HepG2 (cell line): ENCODE data around the gene TMEM150C. TPM values are rescaled to one million over a fixed set of nuclear protein-coding genes. Genes with fewer than 3 reads are reported as not detected.

Experiments used
- ATAC-seq: fragments of 200-7000 bp; cut with Tn5 transposase; 3 replicates; pipeline ENCODE4 v1.9.1; 2020; ENCODE audit warnings: mild to moderate bottlenecking, moderate library complexity
- BruUV-seq: library from RNA; stranded (reverse); fragments of 400-500 nt; replicated peaks from 2 replicates; lab custom pipeline; 2021; lab: Mats Ljungman, UMichigan
- CTCF ChIA-PET: fragments of 300-600 bp; formaldehyde crosslinking; extraction: SDS; loops from one replicate; lab custom pipeline; 2021; ENCODE audit warnings: low total read pairs, inconsistent platforms, low intra/inter-chr PET ratio; lab: Yijun Ruan, JAX
- POLR2A ChIA-PET: fragments of 350-600 bp; sonication (Branson Sonifier 250); formaldehyde crosslinking; loops from one replicate; lab custom pipeline; 2020; ENCODE audit warnings: antibody characterized with exemption, inconsistent platforms; lab: Yijun Ruan, JAX
- DNase-seq: peaks from one replicate; pipeline ENCODE4 v3.0.0-alpha.2; 2015; ENCODE audit warnings: low spot score
- FAIRE-seq: peaks from 3 replicates; lab custom pipeline; 2011; peaks lifted over from hg19 to GRCh38; lab: Jason Lieb, UNC
- H2AFZ ChIP-seq: one replicate; pipeline ENCODE4 v1.6.1; 2011; ENCODE audit warnings: low read length, inconsistent platforms
- H3K27ac ChIP-seq: fragments of 300-600 bp; 3 replicates; pipeline ENCODE4 v1.8.0; 2011; ENCODE audit warnings: mixed run types, mild to moderate bottlenecking, mixed read lengths, low read length, inconsistent platforms; ENCODE audit not compliant: insufficient read depth; ENCODE audit errors: extremely low read length
- H3K27me3 ChIP-seq, 2 experiments: fragments of 200-600 bp in 1 of 2; 2 replicates in 1 of 2; 3 replicates in 1 of 2; pipeline versions ENCODE4 v1.6.0 to v1.8.0; 2011; ENCODE audit warnings: low read length in 2 of 2, mild to moderate bottlenecking in 2 of 2, moderate library complexity in 2 of 2, inconsistent platforms in 1 of 2; ENCODE audit not compliant: insufficient read depth in 2 of 2, control insufficient read depth in 1 of 2
- H3K36me3 ChIP-seq, 2 experiments: fragments of 200-600 bp in 1 of 2; replicated peaks in 1 of 2; 2 replicates in 1 of 2; 3 replicates in 1 of 2; pipeline versions ENCODE4 v1.5.1 to v1.8.0; 2011; ENCODE audit warnings: low read length in 2 of 2, inconsistent platforms in 1 of 2; ENCODE audit not compliant: insufficient read depth in 2 of 2, control insufficient read depth in 1 of 2
- H3K4me1 ChIP-seq: 2 replicates; pipeline ENCODE4 v1.5.1; 2012; ENCODE audit warnings: low read length, inconsistent platforms; ENCODE audit not compliant: insufficient read depth
- H3K4me2 ChIP-seq: 2 replicates; pipeline ENCODE4 v1.6.0; 2011; ENCODE audit warnings: low read depth, low read length, inconsistent platforms
- H3K4me3 ChIP-seq, 3 experiments: fragments of 200-600 bp in 1 of 3; sonication (generic), shearing (Covaris generic) in 1 of 3; replicated peaks in 1 of 3; 2 replicates each; pipeline ENCODE4 v1.5.1; 2011 to 2016; ENCODE audit warnings: low read length in 3 of 3, inconsistent platforms in 2 of 3, low read depth in 2 of 3, mild to moderate bottlenecking in 2 of 3, control low read depth in 1 of 3, mixed read lengths in 1 of 3; ENCODE audit not compliant: insufficient read depth in 1 of 3
- H3K79me2 ChIP-seq: one replicate; pipeline ENCODE4 v1.6.1; 2011; ENCODE audit warnings: low read length, inconsistent platforms; ENCODE audit not compliant: insufficient read depth
- H3K9ac ChIP-seq: 2 replicates; pipeline ENCODE4 v1.6.0; 2011; ENCODE audit warnings: mild to moderate bottlenecking, low read depth, low read length, inconsistent platforms; ENCODE audit not compliant: insufficient read depth
- H3K9me3 ChIP-seq: 2 replicates; pipeline ENCODE4 v1.5.1; 2012; ENCODE audit warnings: mild to moderate bottlenecking, low read length
- H4K20me1 ChIP-seq: 2 replicates; pipeline ENCODE4 v1.6.0; 2011; ENCODE audit warnings: inconsistent platforms, mild to moderate bottlenecking, low read length, moderate library complexity; ENCODE audit not compliant: insufficient read depth
- ARID3A ChIP-seq: IDR thresholded peaks from 2 replicates; pipeline ENCODE4 v1.6.1; 2012; ENCODE audit warnings: low read depth, low read length, improper control_type of control experiment
- CEBPB ChIP-seq: IDR thresholded peaks from 2 replicates; pipeline ENCODE4 v1.6.1; 2011; ENCODE audit warnings: low read depth, low read length, improper control_type of control experiment, borderline replicate concordance
- FOXA1 ChIP-seq, 2 experiments: fragments of 450-650 bp in 1 of 2; sonication (generic) in 1 of 2; formaldehyde crosslinking in 1 of 2; IDR thresholded peaks; 2 replicates each; pipeline versions ENCODE4 v1.4.0 to v1.6.1; 2016 to 2020; ENCODE audit warnings: missing genetic modification reagents in 1 of 2
- FOXA3 ChIP-seq: IDR thresholded peaks from 2 replicates; pipeline ENCODE4 v1.6.1; 2016; ENCODE audit warnings: missing genetic modification reagents, missing compliant biosample characterization
- GATAD2A ChIP-seq: IDR thresholded peaks from 2 replicates; pipeline ENCODE4 v1.6.1; 2016
- IRF9 ChIP-seq: sonication (generic); formaldehyde crosslinking; IDR thresholded peaks from 2 replicates; pipeline ENCODE4 v1.8.0; 2022; ENCODE audit warnings: missing genetic modification reagents, mild to moderate bottlenecking, borderline replicate concordance
- PITX1 ChIP-seq: sonication (generic); formaldehyde crosslinking; IDR thresholded peaks from 2 replicates; pipeline ENCODE4 v1.5.1; 2020; ENCODE audit warnings: mild to moderate bottlenecking, missing genetic modification reagents
- SOX5 ChIP-seq: IDR thresholded peaks from 2 replicates; pipeline ENCODE4 v1.6.1; 2016; ENCODE audit warnings: borderline replicate concordance
- THYN1 ChIP-seq: sonication (generic); formaldehyde crosslinking; IDR thresholded peaks from 2 replicates; pipeline ENCODE4 v1.8.1; 2023; ENCODE audit warnings: low read depth, mild to moderate bottlenecking, moderate library complexity, missing genetic modification reagents, borderline replicate concordance
- WGBS: methylation state at CpG from one replicate; pipeline ENCODE4 v1.1.6; 2017; ENCODE audit warnings: low lambda C conversion rate; 5-methylcytosine and 5-hydroxymethylcytosine counted together
- in situ Hi-C: cut with HindIII; loops from 2 replicates; pipeline ENCODE4 v1.10.0; 2017; ENCODE audit warnings: low pct_unique_long_range_greater_than_20kb; ENCODE audit not compliant: extremely low pct_ligation_motif_present
- intact Hi-C: fragments of 100-400 bp; cut with micrococcal nuclease; formaldehyde crosslinking; loops from one replicate; pipeline ENCODE4 v1.10.0; 2022; ENCODE audit not compliant: unreplicated experiment
- polyA plus RNA-seq, 8 experiments: library from polyadenylated mRNA; depleted of rRNA in 3 of 8; stranded (reverse) in 7 of 8; unstranded in 1 of 8; fragments of >200 nt; fragmentation: Illumina TruSeq in 4 of 8; extraction: Trizol in 4 of 8; gene quantifications; 2 replicates each; pipeline versions ENCODE4 v1.2.1 to v1.2.3, GENCODE V29; 2011 to 2016; ENCODE audit warnings: low read depth in 4 of 8, missing spikeins in 1 of 8, mixed read lengths in 1 of 8; ENCODE audit not compliant: insufficient read depth in 1 of 8
- total RNA-seq, 5 experiments: library from RNA; depleted of rRNA; stranded (reverse); fragments of >200 nt; fragmentation: Illumina TruSeq; extraction: Trizol; gene quantifications; 2 replicates each; pipeline ENCODE4 v1.2.3, GENCODE V29; 2016; ENCODE audit warnings: low read depth in 1 of 5
- TF ChIP-seq, protein P1 (sequence below): sonication (generic); formaldehyde crosslinking; IDR thresholded peaks from 2 replicates; pipeline ENCODE4 v1.5.0; 2020; ENCODE audit warnings: mild to moderate bottlenecking, missing genetic modification reagents, borderline replicate concordance
- TF ChIP-seq, protein P2 (sequence below): sonication (generic); formaldehyde crosslinking; conservative IDR thresholded peaks from 2 replicates; pipeline ENCODE4 v1.4.0; 2020; ENCODE audit warnings: missing genetic modification reagents

TMEM150C gene
- total and polyA plus RNA-seq, 2 of the 13 experiments (the other 11 are each of a cell fraction or from before 2014, with no cell fraction given) = 0.33 to 0.42 TPM

DNA sequence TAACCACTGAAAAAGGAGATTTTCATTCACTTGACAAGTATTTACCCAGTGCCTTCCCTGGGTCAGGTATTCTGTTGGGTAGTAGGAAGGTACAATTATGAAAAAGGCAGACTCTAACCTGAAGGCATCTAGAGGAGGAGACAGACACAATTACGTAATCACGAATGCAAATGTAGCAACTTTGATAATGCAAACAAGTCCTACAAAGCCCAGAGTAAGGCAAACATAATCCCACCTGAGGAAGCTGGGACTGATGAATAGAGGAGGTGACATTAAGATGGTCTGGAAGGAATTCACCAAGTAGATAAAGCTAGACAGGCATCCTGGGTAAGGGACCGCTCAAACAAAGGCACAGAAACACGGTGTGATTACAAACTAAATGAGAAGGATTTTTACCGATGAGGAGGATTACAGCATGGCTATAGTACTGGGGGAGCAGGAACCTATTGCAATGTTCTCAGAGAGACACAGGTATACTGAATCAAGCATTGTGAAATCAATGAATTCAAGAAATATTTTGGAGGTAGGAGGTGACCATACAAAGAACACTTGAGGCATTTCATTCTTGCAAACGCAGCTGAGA is 37.1 kb downstream of the TMEM150C start:
- H2AFZ ChIP-seq = peak overlapping the region; percentile 9
- H3K4me2 ChIP-seq = peak overlapping the region; percentile 75
- in situ Hi-C loops (no loop called here), intact Hi-C loops (no loop called here)
- H3K4me3 ChIP-seq = peak overlapping the region in 1 of 3 experiments; percentile 21; a peak in 2 of 6 replicates
- ATAC-seq (peak; percentile 37), DNase-seq (peak; percentile 54), FAIRE-seq (peak; percentile 69)
- BruUV-seq = no TSS peak
- 4% methylated on average over 6 of the region's 6 CpGs for WGBS
- no peaks in the 10 kb centered on the region for H3K79me2 ChIP-seq
- CTCF ChIA-PET = no interaction called here
- H3K27ac ChIP-seq = no peak overlapping the region
- H4K20me1 ChIP-seq = no peaks in the 10 kb centered on the region
- no peak overlapping the region for H3K9ac ChIP-seq
- no peaks in the 10 kb centered on the region; a peak in 1 of 5 replicates for H3K27me3 ChIP-seq
- peaks cover 51% of the 10 kb centered on the region for H3K4me1 ChIP-seq
- no peaks in the 10 kb centered on the region for H3K9me3 ChIP-seq
- POLR2A ChIA-PET = no interaction called here
- no peaks in the 10 kb centered on the region for H3K36me3 ChIP-seq
- TF ChIP-seq FOXA3 (CRISPR knock-in tag) (peak; percentile 28; the same call in 1 of the 2 replicates), ARID3A (no peak), PITX1 (CRISPR knock-in tag) (0 out of 2 replicates have a peak, but pooled peaks have one; percentile 14), IRF9 (CRISPR knock-in tag) (no peak), SOX5 (CRISPR knock-in tag) (0 out of 2 replicates have a peak, but pooled peaks have one; percentile 12), THYN1 (CRISPR knock-in tag) (no peak), GATAD2A (CRISPR knock-in tag) (peak; percentile 52), CEBPB (peak; percentile 97), FOXA1 (IDR thresholded peaks at IDR 0.05) (no peak), FOXA1 (CRISPR knock-in tag; IDR thresholded peaks at IDR 0.05) (peak; percentile 23; the same call in 1 of the 2 replicates)
- TF ChIP-seq, protein P1, sequence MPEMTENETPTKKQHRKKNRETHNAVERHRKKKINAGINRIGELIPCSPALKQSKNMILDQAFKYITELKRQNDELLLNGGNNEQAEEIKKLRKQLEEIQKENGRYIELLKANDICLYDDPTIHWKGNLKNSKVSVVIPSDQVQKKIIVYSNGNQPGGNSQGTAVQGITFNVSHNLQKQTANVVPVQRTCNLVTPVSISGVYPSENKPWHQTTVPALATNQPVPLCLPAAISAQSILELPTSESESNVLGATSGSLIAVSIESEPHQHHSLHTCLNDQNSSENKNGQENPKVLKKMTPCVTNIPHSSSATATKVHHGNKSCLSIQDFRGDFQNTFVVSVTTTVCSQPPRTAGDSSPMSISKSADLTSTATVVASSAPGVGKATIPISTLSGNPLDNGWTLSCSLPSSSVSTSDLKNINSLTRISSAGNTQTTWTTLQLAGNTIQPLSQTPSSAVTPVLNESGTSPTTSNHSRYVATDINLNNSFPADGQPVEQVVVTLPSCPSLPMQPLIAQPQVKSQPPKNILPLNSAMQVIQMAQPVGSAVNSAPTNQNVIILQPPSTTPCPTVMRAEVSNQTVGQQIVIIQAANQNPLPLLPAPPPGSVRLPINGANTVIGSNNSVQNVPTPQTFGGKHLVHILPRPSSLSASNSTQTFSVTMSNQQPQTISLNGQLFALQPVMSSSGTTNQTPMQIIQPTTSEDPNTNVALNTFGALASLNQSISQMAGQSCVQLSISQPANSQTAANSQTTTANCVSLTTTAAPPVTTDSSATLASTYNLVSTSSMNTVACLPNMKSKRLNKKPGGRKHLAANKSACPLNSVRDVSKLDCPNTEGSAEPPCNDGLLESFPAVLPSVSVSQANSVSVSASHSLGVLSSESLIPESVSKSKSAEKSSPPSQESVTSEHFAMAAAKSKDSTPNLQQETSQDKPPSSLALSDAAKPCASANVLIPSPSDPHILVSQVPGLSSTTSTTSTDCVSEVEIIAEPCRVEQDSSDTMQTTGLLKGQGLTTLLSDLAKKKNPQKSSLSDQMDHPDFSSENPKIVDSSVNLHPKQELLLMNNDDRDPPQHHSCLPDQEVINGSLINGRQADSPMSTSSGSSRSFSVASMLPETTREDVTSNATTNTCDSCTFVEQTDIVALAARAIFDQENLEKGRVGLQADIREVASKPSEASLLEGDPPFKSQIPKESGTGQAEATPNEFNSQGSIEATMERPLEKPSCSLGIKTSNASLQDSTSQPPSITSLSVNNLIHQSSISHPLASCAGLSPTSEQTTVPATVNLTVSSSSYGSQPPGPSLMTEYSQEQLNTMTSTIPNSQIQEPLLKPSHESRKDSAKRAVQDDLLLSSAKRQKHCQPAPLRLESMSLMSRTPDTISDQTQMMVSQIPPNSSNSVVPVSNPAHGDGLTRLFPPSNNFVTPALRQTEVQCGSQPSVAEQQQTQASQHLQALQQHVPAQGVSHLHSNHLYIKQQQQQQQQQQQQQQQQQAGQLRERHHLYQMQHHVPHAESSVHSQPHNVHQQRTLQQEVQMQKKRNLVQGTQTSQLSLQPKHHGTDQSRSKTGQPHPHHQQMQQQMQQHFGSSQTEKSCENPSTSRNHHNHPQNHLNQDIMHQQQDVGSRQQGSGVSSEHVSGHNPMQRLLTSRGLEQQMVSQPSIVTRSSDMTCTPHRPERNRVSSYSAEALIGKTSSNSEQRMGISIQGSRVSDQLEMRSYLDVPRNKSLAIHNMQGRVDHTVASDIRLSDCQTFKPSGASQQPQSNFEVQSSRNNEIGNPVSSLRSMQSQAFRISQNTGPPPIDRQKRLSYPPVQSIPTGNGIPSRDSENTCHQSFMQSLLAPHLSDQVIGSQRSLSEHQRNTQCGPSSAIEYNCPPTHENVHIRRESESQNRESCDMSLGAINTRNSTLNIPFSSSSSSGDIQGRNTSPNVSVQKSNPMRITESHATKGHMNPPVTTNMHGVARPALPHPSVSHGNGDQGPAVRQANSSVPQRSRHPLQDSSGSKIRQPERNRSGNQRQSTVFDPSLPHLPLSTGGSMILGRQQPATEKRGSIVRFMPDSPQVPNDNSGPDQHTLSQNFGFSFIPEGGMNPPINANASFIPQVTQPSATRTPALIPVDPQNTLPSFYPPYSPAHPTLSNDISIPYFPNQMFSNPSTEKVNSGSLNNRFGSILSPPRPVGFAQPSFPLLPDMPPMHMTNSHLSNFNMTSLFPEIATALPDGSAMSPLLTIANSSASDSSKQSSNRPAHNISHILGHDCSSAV (CRISPR knock-in tag) = no peak
- TF ChIP-seq, protein P2, sequence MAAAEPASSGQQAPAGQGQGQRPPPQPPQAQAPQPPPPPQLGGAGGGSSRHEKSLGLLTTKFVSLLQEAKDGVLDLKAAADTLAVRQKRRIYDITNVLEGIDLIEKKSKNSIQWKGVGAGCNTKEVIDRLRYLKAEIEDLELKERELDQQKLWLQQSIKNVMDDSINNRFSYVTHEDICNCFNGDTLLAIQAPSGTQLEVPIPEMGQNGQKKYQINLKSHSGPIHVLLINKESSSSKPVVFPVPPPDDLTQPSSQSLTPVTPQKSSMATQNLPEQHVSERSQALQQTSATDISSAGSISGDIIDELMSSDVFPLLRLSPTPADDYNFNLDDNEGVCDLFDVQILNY (CRISPR knock-in tag) = no peak
